Loucy (cell line): ENCODE measurements around the gene NAB1.

ENCODE experiments used
- H2AFZ ChIP-seq: fragments of 200-600 bp; sonication (generic); 2 replicates; pipeline ENCODE4 v1.6.0; 2016; ENCODE audit warnings: antibody characterized with exemption, mild to moderate bottlenecking, low read length, moderate library complexity
- H3F3A ChIP-seq: fragments of 200-600 bp; 2 replicates; pipeline ENCODE4 v1.6.0; 2016; ENCODE audit warnings: antibody characterized with exemption, low read depth, mild to moderate bottlenecking
- H3K27me3 ChIP-seq: fragments of 200-600 bp; sonication (generic); 2 replicates; pipeline ENCODE4 v1.6.1; 2014; ENCODE audit warnings: low read length, mild to moderate bottlenecking; ENCODE audit not compliant: insufficient read depth, poor library complexity, severe bottlenecking
- H3K36me3 ChIP-seq: fragments of 200-600 bp; sonication (generic); 2 replicates; pipeline ENCODE4 v1.6.1; 2016; ENCODE audit warnings: low read length; ENCODE audit not compliant: insufficient read depth
- H3K4me1 ChIP-seq: fragments of 200-600 bp; sonication (generic); 2 replicates; pipeline ENCODE4 v1.5.1; 2014; ENCODE audit warnings: low read length, mild to moderate bottlenecking; ENCODE audit not compliant: insufficient read depth, poor library complexity, severe bottlenecking
- H3K4me2 ChIP-seq: fragments of 200-600 bp; sonication (generic); 2 replicates; pipeline ENCODE4 v1.6.0; 2014; ENCODE audit warnings: antibody characterized with exemption, low read length, low read depth, mild to moderate bottlenecking; ENCODE audit not compliant: poor library complexity, severe bottlenecking
- H3K4me3 ChIP-seq: fragments of 200-600 bp; sonication (generic); 2 replicates; pipeline ENCODE4 v1.5.1; 2014; ENCODE audit warnings: low read length, mild to moderate bottlenecking, mixed read lengths; ENCODE audit not compliant: poor library complexity, severe bottlenecking
- H3K79me2 ChIP-seq: fragments of 200-600 bp; sonication (generic); 2 replicates; pipeline ENCODE4 v1.6.1; 2014; ENCODE audit warnings: low read length; ENCODE audit not compliant: insufficient read depth
- H3K9ac ChIP-seq: fragments of 200-600 bp; sonication (generic); 2 replicates; pipeline ENCODE4 v1.6.0; 2014; ENCODE audit warnings: mild to moderate bottlenecking, low read depth, low read length, moderate library complexity; ENCODE audit not compliant: poor library complexity, severe bottlenecking
- H3K9me2 ChIP-seq: fragments of 200-600 bp; sonication (generic); replicated peaks from 2 replicates; pipeline ENCODE4 v1.6.1; 2016; ENCODE audit warnings: low read depth, low read length, mixed read lengths
- H3K9me3 ChIP-seq: fragments of 200-600 bp; sonication (generic); 2 replicates; pipeline ENCODE4 v1.6.1; 2014; ENCODE audit warnings: mild to moderate bottlenecking, antibody characterized with exemption, low read length, low read depth; ENCODE audit not compliant: insufficient read depth
- H4K20me1 ChIP-seq: fragments of 200-600 bp; sonication (generic); 2 replicates; pipeline ENCODE4 v1.6.0; 2014; ENCODE audit warnings: antibody characterized with exemption, low read length, mild to moderate bottlenecking; ENCODE audit not compliant: insufficient read depth, poor library complexity, severe bottlenecking
- EZH2phosphoT487 ChIP-seq: fragments of 200-600 bp; IDR thresholded peaks from 2 replicates; pipeline ENCODE4 v1.6.1; 2018; ENCODE audit warnings: antibody characterized with exemption, mild to moderate bottlenecking, moderate library complexity, borderline replicate concordance
- TF ChIP-seq, protein P1 (sequence below): fragments of 200-600 bp; sonication (generic); conservative IDR thresholded peaks from 2 replicates; pipeline ENCODE4 v1.5.1; 2014; ENCODE audit warnings: mild to moderate bottlenecking, antibody characterized with exemption, low read length

NAB1 gene

DNA sequence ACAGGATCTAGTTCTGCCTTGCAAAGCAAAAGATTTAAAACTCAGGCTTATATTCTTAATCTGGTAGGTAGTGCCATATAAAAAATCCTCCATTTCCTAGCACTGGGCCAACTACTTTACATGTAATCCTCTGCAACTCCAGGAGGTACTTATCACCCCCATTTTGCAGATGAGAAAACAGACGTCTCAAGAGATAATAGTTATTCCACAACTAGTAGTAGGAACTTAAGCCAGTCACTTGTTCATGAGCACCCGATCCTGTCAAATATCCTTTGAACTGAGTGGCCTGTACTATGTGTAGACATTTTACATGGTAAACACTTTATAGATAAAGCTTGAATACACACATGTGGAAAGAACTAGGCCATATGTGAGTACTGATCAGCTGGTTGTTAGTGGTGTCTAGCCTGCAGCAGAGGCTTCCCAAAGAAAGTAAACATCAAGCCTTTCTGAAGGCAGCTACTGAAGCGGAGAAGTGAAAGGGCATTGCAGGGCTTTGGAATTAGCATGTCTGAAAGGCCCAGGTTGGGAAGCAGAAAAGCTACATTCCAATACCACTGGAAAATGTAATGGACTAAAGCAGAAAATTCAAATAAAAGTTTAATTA is 48.0 kb downstream of the NAB1 start:
- H2AFZ ChIP-seq = no peak overlapping the region
- no peaks in the 10 kb centered on the region for H3K79me2 ChIP-seq
- H3K27me3 ChIP-seq = no peaks in the 10 kb centered on the region
- no peak overlapping the region for H3K4me2 ChIP-seq
- H3K4me3 ChIP-seq = no peak overlapping the region
- TF ChIP-seq, protein P1, sequence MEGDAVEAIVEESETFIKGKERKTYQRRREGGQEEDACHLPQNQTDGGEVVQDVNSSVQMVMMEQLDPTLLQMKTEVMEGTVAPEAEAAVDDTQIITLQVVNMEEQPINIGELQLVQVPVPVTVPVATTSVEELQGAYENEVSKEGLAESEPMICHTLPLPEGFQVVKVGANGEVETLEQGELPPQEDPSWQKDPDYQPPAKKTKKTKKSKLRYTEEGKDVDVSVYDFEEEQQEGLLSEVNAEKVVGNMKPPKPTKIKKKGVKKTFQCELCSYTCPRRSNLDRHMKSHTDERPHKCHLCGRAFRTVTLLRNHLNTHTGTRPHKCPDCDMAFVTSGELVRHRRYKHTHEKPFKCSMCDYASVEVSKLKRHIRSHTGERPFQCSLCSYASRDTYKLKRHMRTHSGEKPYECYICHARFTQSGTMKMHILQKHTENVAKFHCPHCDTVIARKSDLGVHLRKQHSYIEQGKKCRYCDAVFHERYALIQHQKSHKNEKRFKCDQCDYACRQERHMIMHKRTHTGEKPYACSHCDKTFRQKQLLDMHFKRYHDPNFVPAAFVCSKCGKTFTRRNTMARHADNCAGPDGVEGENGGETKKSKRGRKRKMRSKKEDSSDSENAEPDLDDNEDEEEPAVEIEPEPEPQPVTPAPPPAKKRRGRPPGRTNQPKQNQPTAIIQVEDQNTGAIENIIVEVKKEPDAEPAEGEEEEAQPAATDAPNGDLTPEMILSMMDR = no peak
- no peak for TF ChIP-seq EZH2phosphoT487
- H4K20me1 ChIP-seq = no peaks in the 10 kb centered on the region
- H3K9me2 ChIP-seq = no peaks in the 10 kb centered on the region
- H3K9ac ChIP-seq = no peak overlapping the region
- H3K9me3 ChIP-seq = no peaks in the 10 kb centered on the region
- peaks cover 7% of the 10 kb centered on the region; the same call in 1 of the 2 replicates for H3K36me3 ChIP-seq
- peaks cover 10% of the 10 kb centered on the region for H3K4me1 ChIP-seq
- H3F3A ChIP-seq = no peaks in the 10 kb centered on the region

DNA sequence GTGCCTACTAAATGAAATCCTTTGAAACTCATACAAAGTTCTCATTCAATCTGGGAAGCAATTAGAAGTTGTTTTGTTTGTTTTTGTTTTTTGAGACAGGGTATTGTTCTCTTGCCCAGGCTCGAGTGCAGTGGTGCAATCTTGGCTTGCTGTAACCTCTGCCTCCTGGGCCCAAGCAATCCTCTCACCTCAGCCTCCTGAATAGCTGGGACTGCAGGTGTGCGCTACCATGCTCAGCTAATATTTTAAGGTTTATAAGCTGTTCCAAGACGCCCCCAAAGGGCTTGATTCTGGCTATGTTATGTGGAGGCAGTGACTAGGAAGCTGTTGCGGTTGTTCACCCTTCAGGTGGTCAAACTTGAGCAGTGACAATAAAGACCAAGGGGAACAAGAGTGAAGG is 48.5 kb downstream of the NAB1 start:
- no peak overlapping the region for H3K4me2 ChIP-seq
- TF ChIP-seq, protein P1 = no peak
- TF ChIP-seq EZH2phosphoT487 = no peak
- H3K36me3 ChIP-seq = peaks cover 4% of the 10 kb centered on the region; the same call in 1 of the 2 replicates
- no peaks in the 10 kb centered on the region for H3K9me2 ChIP-seq
- H4K20me1 ChIP-seq = no peaks in the 10 kb centered on the region
- H3K79me2 ChIP-seq = no peaks in the 10 kb centered on the region
- H3K4me3 ChIP-seq = no peak overlapping the region
- no peaks in the 10 kb centered on the region for H3K9me3 ChIP-seq
- H2AFZ ChIP-seq = no peak overlapping the region
- H3K27me3 ChIP-seq = no peaks in the 10 kb centered on the region
- no peaks in the 10 kb centered on the region for H3F3A ChIP-seq
- peaks cover 10% of the 10 kb centered on the region for H3K4me1 ChIP-seq
- no peak overlapping the region for H3K9ac ChIP-seq

DNA sequence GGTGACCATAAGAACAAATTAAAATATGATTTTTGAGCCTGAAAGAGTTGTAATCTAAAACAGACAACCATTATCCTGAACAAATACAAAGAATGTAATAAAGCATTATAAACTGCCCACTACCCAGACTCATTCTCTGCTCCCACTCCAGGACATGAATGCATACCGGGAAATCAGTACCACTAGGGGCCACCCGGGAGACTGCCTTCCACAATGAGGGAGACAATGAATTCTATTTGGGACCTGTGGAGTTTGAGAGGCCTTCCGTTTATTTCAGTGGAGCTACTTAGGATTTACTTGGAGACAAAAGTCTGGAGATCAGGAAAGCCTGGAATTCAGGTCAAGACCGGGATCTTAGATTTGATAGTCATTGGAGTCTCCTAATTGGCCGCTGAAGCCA is 50.0 kb downstream of the NAB1 start:
- H2AFZ ChIP-seq = no peak overlapping the region
- H3F3A ChIP-seq = no peaks in the 10 kb centered on the region
- no peaks in the 10 kb centered on the region for H3K27me3 ChIP-seq
- no peaks in the 10 kb centered on the region for H3K9me3 ChIP-seq
- H3K36me3 ChIP-seq = no peaks in the 10 kb centered on the region
- no peaks in the 10 kb centered on the region for H3K9me2 ChIP-seq
- H3K4me2 ChIP-seq = no peak overlapping the region
- H3K4me3 ChIP-seq = no peak overlapping the region
- H3K79me2 ChIP-seq = no peaks in the 10 kb centered on the region
- TF ChIP-seq, protein P1 = no peak
- TF ChIP-seq EZH2phosphoT487 = no peak
- no peak overlapping the region for H3K9ac ChIP-seq
- peaks cover 10% of the 10 kb centered on the region for H3K4me1 ChIP-seq
- no peaks in the 10 kb centered on the region for H4K20me1 ChIP-seq
